H9 (cell line): Measurements from ENCODE around the gene ZNF184. TPM values are rescaled to one million over a fixed set of nuclear protein-coding genes. Genes with fewer than 3 reads are reported as not detected.

ENCODE experiments used
- DNase-seq: peaks from one replicate; pipeline ENCODE4 v3.0.0-alpha.2; 2017
- H2AFZ ChIP-seq: one replicate; pipeline ENCODE4 v1.6.1; 2013; ENCODE audit warnings: mild to moderate bottlenecking, low read length, control low read depth, moderate library complexity
- H2AK5ac ChIP-seq: 2 replicates; pipeline ENCODE4 v1.6.1; 2013; ENCODE audit warnings: low read length, control low read depth, mixed read lengths; ENCODE audit not compliant: insufficient read length
- H2BK120ac ChIP-seq: one replicate; pipeline ENCODE4 v1.6.1; 2013; ENCODE audit warnings: low read depth, mild to moderate bottlenecking, low read length, control low read depth, inconsistent platforms; ENCODE audit not compliant: poor library complexity, severe bottlenecking
- H2BK12ac ChIP-seq: 2 replicates; pipeline ENCODE4 v1.6.1; 2013; ENCODE audit warnings: low read length, control low read depth, mixed read lengths, low read depth; ENCODE audit not compliant: insufficient read length
- H2BK15ac ChIP-seq: 2 replicates; pipeline ENCODE4 v1.6.1; 2013; ENCODE audit warnings: low read depth, low read length, control low read depth
- H2BK20ac ChIP-seq: one replicate; pipeline ENCODE4 v1.6.1; 2013; ENCODE audit warnings: low read depth, mild to moderate bottlenecking, low read length, control low read depth, inconsistent platforms; ENCODE audit not compliant: poor library complexity, severe bottlenecking
- H2BK5ac ChIP-seq: 2 replicates; pipeline ENCODE4 v1.6.1; 2013; ENCODE audit warnings: low read length, control low read depth, mixed read lengths; ENCODE audit not compliant: insufficient read length
- H3K14ac ChIP-seq: 2 replicates; pipeline ENCODE4 v1.6.1; 2013; ENCODE audit warnings: low read length, control low read depth; ENCODE audit not compliant: insufficient read depth
- H3K18ac ChIP-seq: 2 replicates; pipeline ENCODE4 v1.6.1; 2013; ENCODE audit warnings: low read depth, mild to moderate bottlenecking, mixed read lengths, low read length, control low read depth; ENCODE audit not compliant: insufficient read length
- H3K23ac ChIP-seq: 2 replicates; pipeline ENCODE4 v1.6.1; 2013; ENCODE audit warnings: low read length, control low read depth, mixed read lengths, low read depth; ENCODE audit not compliant: insufficient read length
- H3K23me2 ChIP-seq: 2 replicates; pipeline ENCODE4 v1.6.1; 2013; ENCODE audit warnings: low read depth, mild to moderate bottlenecking, mixed read lengths, low read length, control low read depth; ENCODE audit not compliant: insufficient read length, poor library complexity, severe bottlenecking
- H3K27ac ChIP-seq: 2 replicates; pipeline ENCODE4 v1.5.1; 2013; ENCODE audit warnings: low read length, control low read depth, mixed read lengths, low read depth; ENCODE audit not compliant: insufficient read length
- H3K27me3 ChIP-seq: 2 replicates; pipeline ENCODE4 v1.6.1; 2013; ENCODE audit warnings: low read length, control low read depth, inconsistent platforms; ENCODE audit not compliant: insufficient read depth
- H3K4ac ChIP-seq: 2 replicates; pipeline ENCODE4 v1.6.1; 2013; ENCODE audit warnings: low read depth, mild to moderate bottlenecking, control low read depth, inconsistent platforms, low read length, moderate library complexity
- H3K4me1 ChIP-seq: 2 replicates; pipeline ENCODE4 v1.6.1; 2013; ENCODE audit warnings: low read length, control low read depth, inconsistent platforms; ENCODE audit not compliant: insufficient read depth
- H3K4me2 ChIP-seq: 2 replicates; pipeline ENCODE4 v1.6.1; 2013; ENCODE audit warnings: low read length, control low read depth, mixed read lengths; ENCODE audit not compliant: insufficient read length, insufficient read depth
- H3K56ac ChIP-seq: 2 replicates; pipeline ENCODE4 v1.6.1; 2013; ENCODE audit warnings: low read depth, mild to moderate bottlenecking, mixed read lengths, low read length, control low read depth; ENCODE audit not compliant: insufficient read length
- H3K79me1 ChIP-seq: 2 replicates; pipeline ENCODE4 v1.6.1; 2013; ENCODE audit warnings: low read depth, mild to moderate bottlenecking, moderate library complexity, low read length, control low read depth, inconsistent platforms; ENCODE audit not compliant: insufficient read depth, poor library complexity, severe bottlenecking
- H3K79me2 ChIP-seq: 2 replicates; pipeline ENCODE4 v1.6.1; 2013; ENCODE audit warnings: low read length, control low read depth, inconsistent platforms; ENCODE audit not compliant: insufficient read depth
- H3K9ac ChIP-seq: 2 replicates; pipeline ENCODE4 v1.6.1; 2013; ENCODE audit warnings: low read length, control low read depth, mixed read lengths; ENCODE audit not compliant: insufficient read length; ENCODE audit errors: extremely low read depth
- H3K9me3 ChIP-seq: one replicate; pipeline ENCODE4 v1.6.1; 2013; ENCODE audit warnings: low read depth, low read length, inconsistent platforms; ENCODE audit not compliant: control insufficient read depth
- H3T11ph ChIP-seq: one replicate; pipeline ENCODE4 v1.6.1; 2013; ENCODE audit warnings: mild to moderate bottlenecking, low read length, control low read depth, inconsistent platforms
- H4K20me1 ChIP-seq: one replicate; pipeline ENCODE4 v1.6.1; 2013; ENCODE audit not compliant: control insufficient read depth, insufficient read length, insufficient read depth
- H4K5ac ChIP-seq: 2 replicates; pipeline ENCODE4 v1.6.1; 2013; ENCODE audit warnings: low read depth, mild to moderate bottlenecking, mixed read lengths, low read length, control low read depth; ENCODE audit not compliant: insufficient read length
- H4K8ac ChIP-seq: replicated peaks from 2 replicates; pipeline ENCODE4 v1.6.1; 2013; ENCODE audit warnings: low read length, control low read depth, mixed read lengths, low read depth; ENCODE audit not compliant: insufficient read length
- H4K91ac ChIP-seq: 2 replicates; pipeline ENCODE4 v1.6.1; 2013; ENCODE audit warnings: low read depth, mild to moderate bottlenecking, moderate library complexity, mixed read lengths, low read length, control low read depth; ENCODE audit not compliant: insufficient read length
- H3K27ac Mint-ChIP-seq, 3 experiments: 2 replicates in 2 of 3; 3 replicates in 1 of 3; pipeline ENCODE4 v1.8.0; 2020 to 2021; ENCODE audit warnings: mixed read lengths in 3 of 3, mild to moderate bottlenecking in 1 of 3, moderate library complexity in 1 of 3
- H3K27me3 Mint-ChIP-seq: 2 replicates; pipeline ENCODE4 v1.8.0; 2021; ENCODE audit warnings: low read depth, mild to moderate bottlenecking, moderate library complexity, mixed read lengths
- H3K36me3 Mint-ChIP-seq, 3 experiments: 2 replicates in 2 of 3; 3 replicates in 1 of 3; pipeline ENCODE4 v1.8.0; 2020 to 2021; ENCODE audit warnings: low read depth in 3 of 3, mixed read lengths in 3 of 3; ENCODE audit not compliant: insufficient read depth in 1 of 3
- H3K4me1 Mint-ChIP-seq, 2 experiments: 2 replicates each; pipeline ENCODE4 v1.8.0; 2020; ENCODE audit warnings: mixed read lengths in 2 of 2
- H3K4me3 Mint-ChIP-seq, 2 experiments: 2 replicates in 1 of 2; 3 replicates in 1 of 2; pipeline ENCODE4 v1.8.0; 2020 to 2021; ENCODE audit warnings: mild to moderate bottlenecking in 2 of 2, mixed read lengths in 2 of 2, moderate library complexity in 1 of 2
- H3K9me3 Mint-ChIP-seq, 2 experiments: 2 replicates in 1 of 2; 3 replicates in 1 of 2; pipeline ENCODE4 v1.8.0; 2020; ENCODE audit warnings: mild to moderate bottlenecking in 2 of 2, mixed read lengths in 2 of 2, moderate library complexity in 1 of 2
- WGBS: extraction: QIAGEN DNeasy Blood & Tissue Kit; methylation state at CpG from one replicate; pipeline ENCODE4 v1.1.7; 2013; ENCODE audit warnings: missing lambda C conversion rate, low lambda C conversion rate, mixed read lengths; ENCODE audit not compliant: insufficient read length; ENCODE audit errors: extremely low coverage; 5-methylcytosine and 5-hydroxymethylcytosine counted together
- total RNA-seq: library from RNA; stranded (reverse); gene quantifications from 2 replicates; pipeline ENCODE4 v1.2.1, GENCODE V29; 2021
- TF ChIP-seq, protein P1 (sequence below): fragments of 200-600 bp; sonication (generic); conservative IDR thresholded peaks from 3 replicates; pipeline ENCODE4 v1.8.0; 2021; ENCODE audit warnings: antibody characterized with exemption, mild to moderate bottlenecking

Gene ZNF184
- total RNA-seq, 1 experiment from 2014 or later = 6.3 TPM

DNA sequence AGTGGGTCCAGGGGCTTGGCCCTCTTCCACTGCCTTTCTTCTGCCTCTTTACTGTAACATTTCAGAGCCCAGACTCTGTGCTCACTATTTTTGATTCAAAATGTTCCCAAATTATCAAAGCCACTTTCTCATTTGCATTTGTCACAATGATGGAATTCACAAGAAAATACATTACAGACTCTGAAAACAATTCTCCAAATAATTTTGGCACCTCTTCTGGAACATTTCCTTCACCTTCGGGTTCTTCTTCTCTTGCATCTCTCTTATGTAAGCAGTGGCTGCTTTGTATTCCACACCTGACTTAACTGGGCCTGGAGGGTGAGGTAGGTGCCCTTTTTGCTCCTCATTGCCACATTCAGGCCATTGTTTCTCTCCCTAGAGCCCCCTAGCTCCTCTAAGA lies 30.0 kb downstream of the ZNF184 start:
- TF ChIP-seq, protein P1, sequence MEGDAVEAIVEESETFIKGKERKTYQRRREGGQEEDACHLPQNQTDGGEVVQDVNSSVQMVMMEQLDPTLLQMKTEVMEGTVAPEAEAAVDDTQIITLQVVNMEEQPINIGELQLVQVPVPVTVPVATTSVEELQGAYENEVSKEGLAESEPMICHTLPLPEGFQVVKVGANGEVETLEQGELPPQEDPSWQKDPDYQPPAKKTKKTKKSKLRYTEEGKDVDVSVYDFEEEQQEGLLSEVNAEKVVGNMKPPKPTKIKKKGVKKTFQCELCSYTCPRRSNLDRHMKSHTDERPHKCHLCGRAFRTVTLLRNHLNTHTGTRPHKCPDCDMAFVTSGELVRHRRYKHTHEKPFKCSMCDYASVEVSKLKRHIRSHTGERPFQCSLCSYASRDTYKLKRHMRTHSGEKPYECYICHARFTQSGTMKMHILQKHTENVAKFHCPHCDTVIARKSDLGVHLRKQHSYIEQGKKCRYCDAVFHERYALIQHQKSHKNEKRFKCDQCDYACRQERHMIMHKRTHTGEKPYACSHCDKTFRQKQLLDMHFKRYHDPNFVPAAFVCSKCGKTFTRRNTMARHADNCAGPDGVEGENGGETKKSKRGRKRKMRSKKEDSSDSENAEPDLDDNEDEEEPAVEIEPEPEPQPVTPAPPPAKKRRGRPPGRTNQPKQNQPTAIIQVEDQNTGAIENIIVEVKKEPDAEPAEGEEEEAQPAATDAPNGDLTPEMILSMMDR = no peak
- Mint-ChIP-seq H3K27me3 (no peaks in the 10 kb centered on the region), H3K9me3 (peaks cover 25 to 33% of the 10 kb centered on the region in 2 experiments), H3K4me3 (no peak overlapping the region), H3K27ac (no peak overlapping the region), H3K4me1 (no peaks in the 10 kb centered on the region), H3K36me3 (peaks cover 4 to 7% (median 4%) of the 10 kb centered on the region in 3 experiments; a peak in 4 of 7 replicates)
- no peaks in the 10 kb centered on the region for H3K79me2 ChIP-seq
- no peak overlapping the region for H2BK12ac ChIP-seq
- no peaks in the 10 kb centered on the region for H3K27me3 ChIP-seq
- H2BK20ac ChIP-seq = no peak overlapping the region
- no peak overlapping the region for H3K27ac ChIP-seq
- H4K8ac ChIP-seq = no peak overlapping the region
- no peaks in the 10 kb centered on the region for H3K79me1 ChIP-seq
- peaks cover 10% of the 10 kb centered on the region for H3K9me3 ChIP-seq
- WGBS = no CpG with 5 or more reads among the region's 1 CpG
- no peak overlapping the region for H2AFZ ChIP-seq
- no peaks in the 10 kb centered on the region for H3K23me2 ChIP-seq
- H2BK5ac ChIP-seq = no peak overlapping the region
- H3K14ac ChIP-seq = no peak overlapping the region
- H4K5ac ChIP-seq = no peak overlapping the region
- no peak overlapping the region for H3K4ac ChIP-seq
- no peak overlapping the region for H2BK120ac ChIP-seq
- H3K23ac ChIP-seq = no peak overlapping the region
- H3K18ac ChIP-seq = no peak overlapping the region
- DNase-seq = no peak
- no peak overlapping the region for H2AK5ac ChIP-seq
- H3K4me1 ChIP-seq = no peaks in the 10 kb centered on the region
- H3K56ac ChIP-seq = no peak overlapping the region
- H2BK15ac ChIP-seq = no peak overlapping the region
- no peak overlapping the region for H4K91ac ChIP-seq
- H4K20me1 ChIP-seq = no peaks in the 10 kb centered on the region
- no peak overlapping the region for H3T11ph ChIP-seq
- no peak overlapping the region for H3K9ac ChIP-seq
- no peak overlapping the region for H3K4me2 ChIP-seq
